ENCODE results near the gene NEDD4L. TPM values are rescaled to one million over a fixed set of nuclear protein-coding genes. Genes with fewer than 3 reads are reported as not detected.

The NEDD4L gene
- total and polyA plus RNA-seq, 2 donors (not counting 1 experiment from before 2014, with no cell fraction given) = 10.3 to 25.7 TPM

DNA sequence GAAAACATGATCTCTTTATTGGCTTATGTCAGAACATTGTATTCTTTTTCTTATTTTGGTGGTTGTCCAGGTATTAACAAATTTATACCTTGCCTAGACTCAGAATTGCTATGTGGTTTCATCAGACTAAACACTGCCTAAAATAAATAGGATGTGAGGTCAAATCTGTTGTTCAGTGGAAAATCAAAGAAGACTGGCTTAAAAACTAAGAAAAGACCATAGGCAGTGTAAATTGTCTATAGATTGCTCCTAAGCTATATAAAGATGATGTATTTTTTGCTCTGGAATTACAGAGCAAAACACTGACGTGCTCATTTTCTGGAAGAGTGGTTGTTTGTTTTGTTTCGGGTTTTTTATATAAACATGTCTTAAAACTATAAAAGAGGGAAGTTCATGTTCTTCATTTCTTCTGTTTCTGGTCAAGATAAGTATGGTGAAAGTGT, 318.8 kb downstream of the NEDD4L start:
- ChIA-PET CTCF (no interaction called here), POLR2A (no interaction called here)
- Mint-ChIP-seq H3K4me1 (no peaks in the 10 kb centered on the region), H3K9me3 (ENCODE audit: insufficient read depth) (no peaks in the 10 kb centered on the region), H3K4me3 (no peak overlapping the region), H3K27me3 (no peaks in the 10 kb centered on the region), H3K27ac (no peak overlapping the region)
- H3K36me3 ChIP-seq (replicated peaks in 1 of 2; ENCODE audit: control extremely low read depth in 1 of 2, control insufficient read depth in 1 of 2, extremely low read depth in 1 of 2, insufficient read depth in 2 of 2, low read length in 1 of 2) = no peaks in the 10 kb centered on the region
- ATAC-seq (ENCODE audit: low read depth) (no peak), DNase-seq (no peak)
- no peak overlapping the region for H3K4me2 ChIP-seq (replicated peaks; ENCODE audit: low read depth, low read length, poor library complexity, severe bottlenecking)
- no peak overlapping the region for H3K4me3 ChIP-seq (ENCODE audit: control extremely low read depth in 1 of 5, extremely low read depth in 1 of 5, insufficient read depth in 1 of 5, low read depth in 2 of 5, low read length in 4 of 5)
- no peak overlapping the region for H2AFZ ChIP-seq (ENCODE audit: insufficient read depth, low read depth, low read length, poor library complexity, severe bottlenecking)
- H4K20me1 ChIP-seq (ENCODE audit: control insufficient read depth, insufficient read depth, low read length, poor library complexity, severe bottlenecking) = no peaks in the 10 kb centered on the region
- no peak overlapping the region for H3K9ac ChIP-seq (ENCODE audit: low read length)
- H3K27ac ChIP-seq (ENCODE audit: low read length in 2 of 2) = no peak overlapping the region
- no peak for TF ChIP-seq EZH2 (IDR thresholded peaks at IDR 0.05; ENCODE audit: borderline replicate concordance, insufficient read depth, low read depth, low read length, poor library complexity, severe bottlenecking)
- no peak for TF ChIP-seq CTCF (IDR thresholded peaks at IDR 0.05)
- intact Hi-C loops (cut with micrococcal nuclease) = no loop called here
- H3K4me1 ChIP-seq (ENCODE audit: control insufficient read depth in 2 of 2, insufficient read depth in 2 of 2, low read length in 2 of 2) = no peaks in the 10 kb centered on the region
- no peaks in the 10 kb centered on the region for H3K27me3 ChIP-seq (replicated peaks in 1 of 4; ENCODE audit: control extremely low read depth in 1 of 4, control insufficient read depth in 3 of 4, insufficient read depth in 4 of 4, low read length in 3 of 4)
- no CpG with 5 or more reads among the region's 2 CpGs for WGBS (ENCODE audit: insufficient coverage)
- H3K79me2 ChIP-seq (ENCODE audit: control insufficient read depth, insufficient read depth, low read length) = no peaks in the 10 kb centered on the region
- H3K9me3 ChIP-seq (ENCODE audit: control extremely low read depth in 1 of 3, control insufficient read depth in 2 of 3, insufficient read depth in 1 of 3, low read length in 2 of 3) = no peaks in the 10 kb centered on the region

- no peaks in the 10 kb centered on the region for H3K4me1 Mint-ChIP-seq
- no peaks in the 10 kb centered on the region for H3K27me3 Mint-ChIP-seq
- no CpG with 5 or more reads among the region's 6 CpGs for WGBS (ENCODE audit: insufficient coverage)
- DNase-seq = no peak
- no peak for ATAC-seq (ENCODE audit: low read depth)
- no peak overlapping the region for H3K27ac Mint-ChIP-seq
- Histone ChIP-seq H3K4me1 (ENCODE audit: control insufficient read depth in 2 of 2, insufficient read depth in 2 of 2, low read length in 2 of 2) (no peaks in the 10 kb centered on the region), H3K27ac (ENCODE audit: low read length in 2 of 2) (no peak overlapping the region), H3K27me3 (replicated peaks in 1 of 4; ENCODE audit: control extremely low read depth in 1 of 4, control insufficient read depth in 3 of 4, insufficient read depth in 4 of 4, low read length in 3 of 4) (no peaks in the 10 kb centered on the region), H2AFZ (ENCODE audit: insufficient read depth, low read depth, low read length, poor library complexity, severe bottlenecking) (no peak overlapping the region), H3K9ac (ENCODE audit: low read length) (no peak overlapping the region), H3K36me3 (replicated peaks in 1 of 2; ENCODE audit: control extremely low read depth in 1 of 2, control insufficient read depth in 1 of 2, extremely low read depth in 1 of 2, insufficient read depth in 2 of 2, low read length in 1 of 2) (no peaks in the 10 kb centered on the region), H3K79me2 (ENCODE audit: control insufficient read depth, insufficient read depth, low read length) (no peaks in the 10 kb centered on the region), H3K4me3 (ENCODE audit: control extremely low read depth in 1 of 5, extremely low read depth in 1 of 5, insufficient read depth in 1 of 5, low read depth in 2 of 5, low read length in 4 of 5) (no peak overlapping the region), H4K20me1 (ENCODE audit: control insufficient read depth, insufficient read depth, low read length, poor library complexity, severe bottlenecking) (no peaks in the 10 kb centered on the region), H3K4me2 (replicated peaks; ENCODE audit: low read depth, low read length, poor library complexity, severe bottlenecking) (no peak overlapping the region), H3K9me3 (ENCODE audit: control extremely low read depth in 1 of 3, control insufficient read depth in 2 of 3, insufficient read depth in 1 of 3, low read length in 2 of 3) (no peaks in the 10 kb centered on the region)
- ChIA-PET CTCF (no interaction called here), POLR2A (no interaction called here)
- intact Hi-C loops (cut with micrococcal nuclease) = no loop called here
- no peaks in the 10 kb centered on the region for H3K9me3 Mint-ChIP-seq (ENCODE audit: insufficient read depth)
- TF ChIP-seq CTCF (IDR thresholded peaks at IDR 0.05) (no peak), EZH2 (IDR thresholded peaks at IDR 0.05; ENCODE audit: borderline replicate concordance, insufficient read depth, low read depth, low read length, poor library complexity, severe bottlenecking) (no peak)
- H3K4me3 Mint-ChIP-seq = no peak overlapping the region
Observed at GRCh38 chr18:58363767-58364540, 319.9 kb downstream of the NEDD4L start.

All from B cell (primary cell).